Pancreas (tissue), 10 donors: ENCODE results near the gene XCR1. TPM values are rescaled to one million over a fixed set of nuclear protein-coding genes. Genes with fewer than 3 reads are reported as not detected.
"Not testable (repeated sequence)": the region's sequence is repeated elsewhere in the genome, so short reads cannot be mapped to it uniquely, and the experiment has no call there.

Experiments used
- ATAC-seq, 4 donors: fragments of 200-7000 bp; cut with Tn5 transposase; one replicate each; pipeline versions ENCODE4 v1.8.0 to v1.9.1; 2020; ENCODE audit warnings: mild to moderate bottlenecking in 4 of 4, moderate library complexity in 4 of 4
- DNase-seq, 6 donors: peaks; one replicate each; pipeline ENCODE4 v3.0.0-alpha.2; 2020
- FAIRE-seq: peaks from 2 replicates; lab custom pipeline; 2012; peaks lifted over from hg19 to GRCh38; lab: Jason Lieb, UNC
- H3K27ac ChIP-seq, 4 donors: fragments of 200-600 bp; sonication (generic); 1 replicate in 3 of 4; 2 replicates in 1 of 4; pipeline versions ENCODE4 v1.5.0 to v1.8.0; 2020
- H3K27me3 ChIP-seq, 4 donors: fragments of 200-600 bp; one replicate each; pipeline ENCODE4 v1.8.0; 2021
- H3K36me3 ChIP-seq, 3 donors: fragments of 200-600 bp; sonication (generic) in 1 of 3; one replicate each; pipeline versions ENCODE4 v1.5.0 to v1.8.0; 2020 to 2021
- H3K4me1 ChIP-seq, 3 donors: fragments of 200-600 bp; one replicate each; pipeline ENCODE4 v1.8.0; 2021
- H3K4me3 ChIP-seq, 4 donors: fragments of 200-600 bp; sonication (generic) in 2 of 4; one replicate each; pipeline versions ENCODE4 v1.5.0 to v1.8.0; 2020 to 2021
- H3K9me3 ChIP-seq, 4 donors: fragments of 200-600 bp; one replicate each; pipeline ENCODE4 v1.8.0; 2021
- WGBS, 2 donors: extraction: QIAGEN DNeasy Blood & Tissue Kit; methylation state at CpG; one replicate each; pipeline ENCODE4 v1.1.7; 2013; 5-methylcytosine and 5-hydroxymethylcytosine counted together
- intact Hi-C, 3 donors: fragments of 100-400 bp; cut with DNase I; formaldehyde crosslinking; loops; one replicate each; pipeline versions ENCODE4 v1.11.1 to v1.14.2; 2022
- polyA plus RNA-seq, 2 donors: library from polyadenylated mRNA; stranded (reverse); fragments of 200-250 nt; gene quantifications; one replicate each; pipeline ENCODE4 v1.2.3, GENCODE V29; 2013
- total RNA-seq, 6 donors: library from RNA; stranded (reverse); fragmentation: NEBNext Ultra II Directional in 4 of 6; extraction: Animal tissue kit (Norgen Biotek cat#: 25700) in 4 of 6; gene quantifications; one replicate each; pipeline versions ENCODE4 v1.2.1 to v1.2.4, GENCODE V29; 2021 to 2023
- TF ChIP-seq, protein P1 (sequence below), 4 donors: fragments of 200-600 bp; sonication (generic) in 3 of 4; IDR thresholded peaks; one replicate each; pipeline versions ENCODE4 v1.5.0 to v1.8.0; 2021; ENCODE audit warnings: antibody characterized with exemption in 4 of 4
- donor health status: healthy with polysubstance abuse.
- donor health status: DM: no; HTN: no; CAD: no; lungs with moderate emphysema.
- donor health status: DM: no; HTN: no; CAD: no.
- donor health status: control.
- donor health status: control.
- donor health status: Bipolar disorder and iron deficiency.
- donor health status: DM: yes; HTN: yes; CAD: no.
- donor health status: DM: no; HTN: no; CAD: no.
- donor health status: DM: no; HTN: no; CAD: no.
- donor health status: DM: yes; HTN: yes; CAD: no.

The XCR1 gene
- total and polyA plus RNA-seq, 8 donors: 0.04 to 0.31 (median 0.20) TPM; not detected in 4

DNA sequence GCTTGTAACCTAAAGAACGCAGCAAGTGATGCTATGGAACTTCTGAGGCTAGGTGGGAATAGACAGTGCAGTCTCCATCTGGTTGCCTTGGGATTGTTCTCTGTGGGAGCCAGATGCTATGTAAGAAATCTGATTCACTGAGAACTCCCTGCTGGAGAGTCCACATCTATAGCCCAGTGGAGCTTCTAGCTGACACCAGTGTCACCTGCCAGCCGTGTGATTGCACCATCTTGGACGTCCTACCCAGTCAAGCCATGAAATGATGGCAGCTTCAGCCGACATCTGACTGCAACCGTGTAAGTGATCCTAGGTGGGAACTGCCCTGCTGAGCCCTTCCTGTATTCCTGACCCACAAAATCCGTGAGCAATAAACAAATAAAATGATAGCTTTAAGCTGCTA, 19.2 kb downstream of the XCR1 start:
- no peak for FAIRE-seq

DNA sequence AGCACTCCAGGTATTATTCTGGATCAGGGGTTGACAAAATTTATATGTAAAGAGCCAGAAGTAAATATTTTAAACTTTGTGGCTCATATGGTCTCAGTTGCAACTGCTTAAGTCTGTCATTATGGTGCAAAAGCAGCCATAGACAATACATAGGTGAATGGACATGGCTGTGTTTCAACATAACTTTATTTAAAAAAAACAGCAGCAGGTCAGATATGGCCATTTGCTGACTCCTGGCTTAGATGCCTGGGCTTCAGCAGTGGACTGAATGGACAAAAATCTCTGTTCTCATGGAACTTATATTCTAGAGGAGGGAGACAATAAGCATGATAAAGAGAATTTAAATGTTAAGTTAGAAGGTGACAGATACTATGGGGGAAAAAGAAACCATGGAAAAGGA, 20.0 kb downstream of the XCR1 start:
- DNase-seq (no peak), FAIRE-seq (no peak), ATAC-seq (no peak)
- H3K27me3 ChIP-seq: no peaks in the 10 kb centered on the region
- intact Hi-C loops: no loop called here
- H3K36me3 ChIP-seq: no peaks in the 10 kb centered on the region
- no peak overlapping the region for H3K27ac ChIP-seq
- TF ChIP-seq, protein P1, sequence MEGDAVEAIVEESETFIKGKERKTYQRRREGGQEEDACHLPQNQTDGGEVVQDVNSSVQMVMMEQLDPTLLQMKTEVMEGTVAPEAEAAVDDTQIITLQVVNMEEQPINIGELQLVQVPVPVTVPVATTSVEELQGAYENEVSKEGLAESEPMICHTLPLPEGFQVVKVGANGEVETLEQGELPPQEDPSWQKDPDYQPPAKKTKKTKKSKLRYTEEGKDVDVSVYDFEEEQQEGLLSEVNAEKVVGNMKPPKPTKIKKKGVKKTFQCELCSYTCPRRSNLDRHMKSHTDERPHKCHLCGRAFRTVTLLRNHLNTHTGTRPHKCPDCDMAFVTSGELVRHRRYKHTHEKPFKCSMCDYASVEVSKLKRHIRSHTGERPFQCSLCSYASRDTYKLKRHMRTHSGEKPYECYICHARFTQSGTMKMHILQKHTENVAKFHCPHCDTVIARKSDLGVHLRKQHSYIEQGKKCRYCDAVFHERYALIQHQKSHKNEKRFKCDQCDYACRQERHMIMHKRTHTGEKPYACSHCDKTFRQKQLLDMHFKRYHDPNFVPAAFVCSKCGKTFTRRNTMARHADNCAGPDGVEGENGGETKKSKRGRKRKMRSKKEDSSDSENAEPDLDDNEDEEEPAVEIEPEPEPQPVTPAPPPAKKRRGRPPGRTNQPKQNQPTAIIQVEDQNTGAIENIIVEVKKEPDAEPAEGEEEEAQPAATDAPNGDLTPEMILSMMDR (IDR thresholded peaks at IDR 0.05): no peak
- H3K4me1 ChIP-seq: no peaks in the 10 kb centered on the region
- H3K9me3 ChIP-seq: no peaks in the 10 kb centered on the region
- H3K4me3 ChIP-seq: no peak overlapping the region

More for the DNA sequence above, 19.2 kb downstream of the XCR1 start:
- Histone ChIP-seq H3K4me3 (no peak overlapping the region), H3K27ac (no peak overlapping the region), H3K4me1 (no peaks in the 10 kb centered on the region), H3K9me3 (no peaks in the 10 kb centered on the region), H3K36me3 (no peaks in the 10 kb centered on the region), H3K27me3 (no peaks in the 10 kb centered on the region)
- TF ChIP-seq, protein P1 (IDR thresholded peaks at IDR 0.05): no peak
- ATAC-seq (no peak), DNase-seq (no peak)
- intact Hi-C loops: no loop called here
- 87 to 91% methylated on average over 6 of the region's 6 CpGs for WGBS, 2 donors

DNA sequence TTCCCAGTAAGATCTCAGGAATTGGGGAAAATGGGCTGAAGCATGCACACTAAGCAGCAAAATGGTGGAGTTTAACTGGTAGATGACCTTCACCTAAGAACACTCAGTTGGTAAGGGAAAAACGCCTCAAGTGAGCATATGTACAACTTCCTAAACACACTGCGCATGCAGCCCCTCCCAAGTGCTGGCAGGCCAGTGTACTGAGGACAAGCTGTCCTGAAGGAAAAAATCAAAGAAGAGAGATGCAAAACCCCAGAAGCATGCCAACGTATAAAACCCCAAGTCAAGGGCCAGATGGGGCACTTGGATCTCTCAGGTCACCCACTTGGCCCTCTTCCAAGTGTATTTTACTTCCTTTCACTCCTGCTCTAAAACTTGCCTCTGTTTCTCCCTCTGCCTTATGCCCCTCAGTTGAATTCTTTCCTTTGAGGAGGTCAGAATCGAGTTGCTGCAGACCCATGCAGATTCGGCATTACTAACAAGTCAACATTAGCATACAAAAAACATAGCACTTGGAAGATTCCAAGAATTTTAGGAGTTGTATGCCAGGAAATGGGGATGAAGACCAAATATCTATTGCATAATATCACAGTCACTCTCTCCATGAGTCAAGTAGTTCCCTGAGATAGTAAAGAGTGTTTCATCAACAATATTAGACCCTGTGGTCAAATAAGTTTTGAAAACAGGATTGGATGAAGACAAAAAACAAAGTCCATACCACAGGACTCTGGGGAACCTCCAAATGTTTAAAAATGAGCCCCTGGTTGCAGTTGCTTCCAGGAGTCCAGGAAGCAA, 20.8 kb downstream of the XCR1 start:
- intact Hi-C loops: no loop called here
- TF ChIP-seq, protein P1 (IDR thresholded peaks at IDR 0.05): no peak
- WGBS, 2 donors: 80 to 85% methylated on average over 5 of the region's 5 CpGs
- Histone ChIP-seq H3K4me3 (no peak overlapping the region), H3K27me3 (no peaks in the 10 kb centered on the region), H3K4me1 (no peaks in the 10 kb centered on the region), H3K9me3 (no peaks in the 10 kb centered on the region), H3K36me3 (no peaks in the 10 kb centered on the region), H3K27ac (no peak overlapping the region)
- ATAC-seq (peak in 2 of 4 donors; percentile 59 to 63), FAIRE-seq (no peak), DNase-seq (no peak)

DNA sequence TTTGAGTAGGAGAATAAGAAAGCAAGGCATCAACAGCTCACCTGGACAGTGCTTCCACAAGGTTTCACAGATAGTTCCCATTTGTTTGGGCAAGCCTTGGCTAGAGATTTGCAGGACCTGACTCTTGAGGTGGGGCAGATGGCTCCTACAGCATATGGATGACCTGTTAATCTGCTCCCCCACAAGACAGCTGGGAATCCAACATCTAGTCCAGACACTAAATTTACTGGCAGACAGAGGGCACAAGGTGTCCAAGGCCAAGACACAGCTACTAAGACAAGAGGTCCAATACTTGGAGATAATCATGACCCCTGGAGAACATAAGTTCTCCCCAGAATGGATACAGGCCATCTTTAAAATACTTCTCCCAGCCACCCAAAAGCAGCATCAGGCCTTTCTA, 23.6 kb downstream of the XCR1 start:
- H3K9me3 ChIP-seq, H3K4me1 ChIP-seq, ATAC-seq, H3K27ac ChIP-seq, H3K4me3 ChIP-seq, intact Hi-C loops, H3K36me3 ChIP-seq, DNase-seq, FAIRE-seq, H3K27me3 ChIP-seq: not testable (repeated sequence)

DNA sequence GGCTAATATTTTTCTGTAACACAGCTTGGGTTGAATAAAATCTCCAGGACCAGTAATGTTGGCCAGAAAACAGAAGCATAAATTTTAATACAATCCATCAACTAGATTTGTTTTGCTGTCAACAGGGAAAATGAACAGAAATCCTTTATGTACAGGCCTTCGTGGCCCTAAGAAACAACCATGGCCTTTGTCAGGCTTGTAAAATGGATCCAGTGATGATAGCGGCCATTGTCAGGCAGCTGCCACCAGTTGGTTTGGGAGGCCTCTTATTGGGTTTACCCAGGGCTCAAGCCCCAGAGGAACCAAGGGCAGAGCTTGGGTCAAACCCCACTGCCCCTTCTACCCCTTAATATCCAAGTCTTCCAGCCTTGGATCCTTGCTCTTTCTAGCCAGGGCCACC, 26.1 kb downstream of the XCR1 start:
- WGBS, 2 donors: 76 to 81% methylated on average over 2 of the region's 2 CpGs
- H3K4me1 ChIP-seq: peaks cover 0 to under 1% (median 0%) of the 10 kb centered on the region in 3 donors
- TF ChIP-seq, protein P1 (IDR thresholded peaks at IDR 0.05): no peak
- intact Hi-C loops: no loop called here
- ATAC-seq (no peak), DNase-seq (no peak), FAIRE-seq (no peak)
- H3K36me3 ChIP-seq: no peaks in the 10 kb centered on the region
- H3K4me3 ChIP-seq: no peak overlapping the region
- H3K27me3 ChIP-seq: no peaks in the 10 kb centered on the region
- no peak overlapping the region for H3K27ac ChIP-seq
- H3K9me3 ChIP-seq: no peaks in the 10 kb centered on the region
